LNCAP (cell line): ENCODE data around the gene GRB10.

ENCODE experiments used
- TF ChIP-seq, protein P1 (sequence below): fragments of 450-650 bp; IDR thresholded peaks from 2 replicates; pipeline ENCODE4 v1.5.1; 2017; ENCODE audit warnings: mild to moderate bottlenecking

Gene GRB10

DNA sequence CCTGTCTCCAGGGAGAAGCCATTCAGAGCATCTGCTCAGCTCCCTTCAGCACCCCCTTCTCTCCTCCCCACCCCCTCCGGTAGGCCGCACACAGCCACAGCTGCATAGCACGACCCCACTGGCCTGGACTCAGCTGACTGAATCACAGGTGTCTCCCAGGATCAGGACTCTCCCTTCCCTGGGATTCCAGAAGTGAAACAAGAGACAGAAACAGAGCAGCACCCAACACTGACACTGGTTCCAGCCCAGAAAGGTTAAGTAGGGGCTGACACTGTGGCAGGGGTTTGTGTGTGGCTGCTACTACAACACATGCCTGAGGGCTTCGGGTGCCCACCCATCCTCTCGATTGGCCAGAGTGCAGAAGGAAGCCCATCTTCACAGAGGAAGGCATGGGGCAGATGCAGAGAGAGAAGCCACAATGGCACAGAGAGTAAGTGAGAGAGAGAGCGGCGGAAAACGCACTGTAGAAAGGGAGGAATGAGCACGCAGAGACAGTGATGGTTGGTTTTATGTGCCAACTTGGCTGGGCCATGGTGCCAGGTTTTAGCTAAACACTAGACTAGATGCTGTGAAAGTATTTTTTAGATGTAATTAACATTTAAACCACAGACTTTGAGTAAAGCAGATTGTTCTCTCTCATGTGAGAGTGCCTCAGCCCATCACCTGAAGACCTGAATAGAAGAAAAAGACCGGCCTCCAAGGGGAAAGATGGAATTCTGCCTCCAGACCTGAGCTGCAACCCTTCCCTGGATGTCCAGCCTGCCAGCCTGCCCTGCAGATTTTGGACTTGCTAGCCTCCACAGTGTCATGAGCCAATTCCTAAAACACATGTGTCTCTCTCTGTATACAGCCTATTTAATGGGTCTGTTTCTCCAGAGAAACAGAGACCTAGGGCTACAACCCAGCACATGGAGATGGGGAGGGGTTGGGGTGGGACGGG lies 107.5 kb downstream of the GRB10 start:
- TF ChIP-seq, protein P1, sequence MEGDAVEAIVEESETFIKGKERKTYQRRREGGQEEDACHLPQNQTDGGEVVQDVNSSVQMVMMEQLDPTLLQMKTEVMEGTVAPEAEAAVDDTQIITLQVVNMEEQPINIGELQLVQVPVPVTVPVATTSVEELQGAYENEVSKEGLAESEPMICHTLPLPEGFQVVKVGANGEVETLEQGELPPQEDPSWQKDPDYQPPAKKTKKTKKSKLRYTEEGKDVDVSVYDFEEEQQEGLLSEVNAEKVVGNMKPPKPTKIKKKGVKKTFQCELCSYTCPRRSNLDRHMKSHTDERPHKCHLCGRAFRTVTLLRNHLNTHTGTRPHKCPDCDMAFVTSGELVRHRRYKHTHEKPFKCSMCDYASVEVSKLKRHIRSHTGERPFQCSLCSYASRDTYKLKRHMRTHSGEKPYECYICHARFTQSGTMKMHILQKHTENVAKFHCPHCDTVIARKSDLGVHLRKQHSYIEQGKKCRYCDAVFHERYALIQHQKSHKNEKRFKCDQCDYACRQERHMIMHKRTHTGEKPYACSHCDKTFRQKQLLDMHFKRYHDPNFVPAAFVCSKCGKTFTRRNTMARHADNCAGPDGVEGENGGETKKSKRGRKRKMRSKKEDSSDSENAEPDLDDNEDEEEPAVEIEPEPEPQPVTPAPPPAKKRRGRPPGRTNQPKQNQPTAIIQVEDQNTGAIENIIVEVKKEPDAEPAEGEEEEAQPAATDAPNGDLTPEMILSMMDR: no peak

DNA sequence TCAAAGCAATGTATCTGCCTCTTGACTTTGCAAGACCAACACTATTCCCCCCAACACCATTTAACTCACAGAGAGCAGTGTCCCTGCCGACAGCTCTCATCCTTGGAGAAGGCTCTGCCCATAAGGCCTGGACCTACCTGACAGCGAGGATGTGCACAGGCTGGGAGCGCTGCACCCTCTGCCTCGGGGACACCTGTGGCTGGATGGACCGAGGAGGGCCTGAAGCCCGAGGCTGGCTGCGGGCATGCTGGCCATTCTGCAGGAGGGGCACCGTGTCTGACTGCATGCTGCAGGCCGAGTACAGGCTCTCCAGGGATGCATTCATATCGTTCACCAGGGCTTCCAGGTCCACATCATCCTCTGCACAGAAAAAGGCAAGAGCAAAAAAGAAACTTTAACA lies 108.4 kb downstream of the GRB10 start:
- TF ChIP-seq, protein P1: no peak

DNA sequence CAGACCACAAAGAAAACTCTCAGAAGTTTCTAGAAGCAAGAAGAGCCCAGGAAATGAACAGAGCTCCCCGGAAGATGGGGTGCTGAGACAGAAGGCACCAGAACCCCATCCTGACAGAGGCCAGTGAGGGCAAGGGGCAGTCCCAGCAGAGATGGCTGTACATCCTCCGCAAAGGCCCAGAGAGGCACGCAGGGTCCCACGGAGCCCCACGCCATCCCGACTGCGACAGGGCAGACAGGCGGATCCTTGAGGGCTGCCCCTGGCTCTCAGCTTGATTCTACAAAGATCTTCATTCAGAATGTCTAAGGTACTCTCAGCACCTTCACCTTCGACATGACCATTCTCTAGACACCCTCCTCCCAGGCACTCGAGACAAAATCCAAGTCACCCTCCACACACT lies 109.6 kb downstream of the GRB10 start:
- TF ChIP-seq, protein P1: no peak

DNA sequence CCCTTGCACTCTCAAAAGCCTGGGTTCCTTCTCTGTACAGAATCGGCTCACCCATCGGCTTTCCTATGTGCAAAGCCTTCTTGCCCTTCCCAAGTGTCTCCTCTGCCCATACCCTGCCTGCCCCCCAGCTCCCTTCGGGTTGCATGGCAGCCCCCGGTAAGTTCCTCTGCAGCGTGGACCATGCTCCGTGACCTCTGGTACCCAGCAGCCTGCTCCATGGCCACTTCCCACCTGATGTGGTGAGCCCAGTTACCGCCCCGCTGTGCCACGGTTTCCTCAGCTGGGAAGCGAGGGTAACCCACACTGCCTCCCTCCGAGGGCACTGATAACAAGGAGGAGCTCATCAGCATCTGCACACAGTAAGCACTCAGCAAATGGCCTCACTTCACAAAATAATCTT lies 110.7 kb downstream of the GRB10 start:
- TF ChIP-seq, protein P1: no peak

DNA sequence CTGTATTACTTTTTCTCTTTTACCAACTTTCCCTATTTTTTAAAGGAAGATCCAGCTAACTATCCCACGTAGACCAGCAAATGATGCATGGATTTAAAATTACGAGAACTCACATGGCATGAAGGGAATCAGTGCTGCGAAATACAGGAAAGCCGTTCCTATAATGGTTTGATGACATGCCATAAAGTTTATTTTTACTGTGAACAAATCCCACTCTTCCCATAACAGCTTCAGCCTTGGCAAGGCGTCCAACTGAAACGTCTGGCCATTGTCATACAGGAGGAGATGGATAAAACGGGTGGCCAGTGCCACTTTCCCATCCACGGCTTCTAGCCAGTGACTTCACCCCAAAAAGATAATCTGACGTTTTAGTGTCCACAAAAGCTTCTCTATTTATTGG lies 111.3 kb downstream of the GRB10 start:
- TF ChIP-seq, protein P1: no peak

DNA sequence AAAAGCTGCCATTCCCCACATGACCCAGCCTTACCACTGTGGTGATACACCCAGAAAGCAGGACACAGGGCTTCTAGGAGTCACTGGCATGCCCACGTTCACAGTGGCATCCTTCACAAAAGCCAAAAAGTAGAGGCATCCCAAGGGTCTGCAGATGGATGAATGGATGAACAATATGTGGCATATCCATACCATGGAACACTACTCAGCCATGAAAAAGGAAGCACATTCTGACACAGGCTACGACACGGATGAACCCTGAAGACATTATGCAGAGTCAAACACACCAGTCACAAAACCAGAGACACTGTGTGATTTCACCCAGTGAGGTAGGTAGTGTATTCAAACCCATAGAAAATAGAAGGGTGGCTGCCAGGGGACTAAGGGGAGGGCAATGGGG lies 112.8 kb downstream of the GRB10 start:
- TF ChIP-seq, protein P1: no peak

DNA sequence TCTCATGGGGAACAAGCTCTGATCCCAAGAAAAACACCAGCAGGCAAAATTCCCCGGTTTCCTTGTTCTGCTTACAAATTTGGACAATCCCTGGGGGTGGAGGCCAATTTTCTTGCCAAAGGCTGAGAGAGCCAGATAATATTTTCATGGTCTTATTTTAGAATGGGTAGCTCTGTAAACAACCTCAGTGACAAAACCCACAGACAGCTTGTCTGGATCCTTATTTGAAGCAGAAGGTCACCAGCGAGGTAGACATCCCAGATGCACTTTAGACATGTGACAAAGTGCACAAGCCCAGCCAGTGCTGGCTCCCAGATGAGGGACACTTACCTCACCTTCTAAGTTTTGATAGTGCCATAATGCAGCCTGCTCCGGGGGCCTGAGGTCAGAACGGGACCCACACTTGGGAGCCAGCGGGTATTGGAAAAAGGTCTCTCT lies 114.9 kb downstream of the GRB10 start:
- TF ChIP-seq, protein P1: no peak
